NK-92 (cell line): Measurements from ENCODE around the gene SH3RF1.

Experiments
- DNase-seq: peaks from one replicate; lab custom pipeline; 2025; ENCODE audit not compliant: unreplicated experiment; lab: John Stamatoyannopoulos, UW

The SH3RF1 gene

GRCh38 chr4:169167957-169168858 is 102.5 kb downstream of the SH3RF1 start:
- no peak for DNase-seq

- no peak for DNase-seq
Measured at GRCh38 chr4:169164669-169165415, 105.9 kb downstream of the SH3RF1 start.

DNA sequence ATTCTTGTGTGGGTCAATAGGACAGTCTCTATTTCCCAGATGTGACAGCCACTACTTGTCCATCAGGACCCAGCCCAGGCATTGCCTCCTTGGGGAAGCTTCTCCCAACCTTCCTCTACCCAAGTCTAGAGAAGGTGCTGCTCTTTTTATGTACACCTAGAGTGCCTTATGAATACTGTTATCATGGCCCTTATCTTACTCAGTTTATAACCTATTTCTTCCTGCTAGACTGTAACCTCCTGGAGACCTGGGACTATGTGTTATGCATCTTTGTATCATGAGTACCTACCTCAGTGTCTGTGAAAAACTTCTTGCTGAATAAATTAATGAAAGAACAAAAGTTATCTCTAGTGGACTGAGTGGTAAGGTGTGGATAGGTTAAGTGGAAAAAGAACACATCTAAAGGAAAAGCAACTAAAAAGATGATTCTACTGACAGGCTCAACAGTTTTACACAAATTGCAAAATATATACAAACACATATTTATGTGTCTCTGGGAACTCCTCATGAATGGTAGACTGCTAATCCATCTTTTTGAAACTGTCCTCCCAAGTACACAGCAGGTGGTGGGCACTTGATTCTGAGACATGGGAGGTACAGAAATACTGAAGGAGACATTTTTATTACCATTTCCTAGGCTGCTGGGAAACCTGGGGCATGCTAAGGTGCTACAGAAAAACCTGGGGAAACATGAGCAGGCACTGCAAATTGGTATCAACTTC is 106.6 kb downstream of the SH3RF1 start:
- DNase-seq, result no peak

DNA sequence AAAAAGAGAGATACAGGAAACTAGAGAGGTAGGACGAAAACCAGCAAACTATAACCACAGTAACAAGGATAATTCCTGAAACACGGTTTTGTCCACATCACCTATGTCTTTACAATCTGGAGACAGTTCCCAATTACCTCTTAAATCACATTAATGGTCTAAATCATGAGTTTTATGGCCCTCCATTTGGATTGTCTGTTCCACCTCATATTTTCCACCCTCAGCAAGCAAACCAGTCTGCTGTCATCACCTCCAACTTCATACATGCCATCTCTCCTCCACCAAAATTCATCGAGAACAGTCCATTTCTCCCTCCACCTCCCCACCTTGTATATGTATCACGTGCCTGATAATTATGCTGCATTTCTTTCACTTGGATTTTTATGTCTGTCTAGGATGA is 107.3 kb downstream of the SH3RF1 start:
- DNase-seq, result no peak

GRCh38 chr4:169160825-169161224 is 109.9 kb downstream of the SH3RF1 start:
- DNase-seq, result no peak

GRCh38 chr4:169159624-169160171 is 111.1 kb downstream of the SH3RF1 start:
- DNase-seq, result no peak

- DNase-seq, result no peak
Measured at GRCh38 chr4:169158861-169159260, 111.9 kb downstream of the SH3RF1 start.

DNA sequence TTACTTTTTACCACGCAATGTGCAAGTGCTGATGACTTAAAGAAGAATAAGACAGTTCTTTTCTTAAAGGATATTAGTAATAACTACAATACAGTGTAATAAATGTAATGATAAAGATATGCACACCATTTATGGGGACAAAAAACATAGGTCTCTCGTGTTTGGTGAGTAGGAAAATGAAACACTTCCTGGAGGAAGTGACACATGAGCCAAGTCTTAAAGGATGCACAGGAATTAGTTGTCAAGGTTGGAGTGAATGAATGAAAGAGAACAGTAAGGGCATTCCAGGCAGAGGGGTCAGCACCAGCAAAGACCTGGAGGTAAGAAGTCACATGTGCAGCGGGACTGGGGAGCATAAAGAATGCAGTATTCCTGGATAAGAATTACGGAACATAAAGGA is 112.7 kb downstream of the SH3RF1 start:
- no peak for DNase-seq

DNA sequence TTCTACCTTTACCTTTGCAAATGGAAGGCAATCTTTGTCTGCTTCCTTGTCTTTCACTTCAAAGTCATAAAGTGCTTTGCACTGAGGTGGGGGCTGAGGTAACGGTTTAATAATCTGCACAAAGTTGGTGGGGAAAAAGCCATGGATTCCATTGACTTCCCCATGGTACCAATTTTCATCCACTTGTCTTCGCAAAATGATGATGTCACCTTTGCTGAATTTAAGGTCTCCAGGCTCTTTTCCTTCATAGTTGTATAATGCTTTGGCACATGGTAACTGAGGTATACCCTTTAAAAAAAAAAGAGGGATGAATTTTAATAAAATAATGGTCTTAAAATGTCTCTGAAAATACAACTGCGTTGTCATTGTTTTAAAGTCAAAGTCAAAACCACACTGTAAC is 114.4 kb downstream of the SH3RF1 start:
- no peak for DNase-seq

DNA sequence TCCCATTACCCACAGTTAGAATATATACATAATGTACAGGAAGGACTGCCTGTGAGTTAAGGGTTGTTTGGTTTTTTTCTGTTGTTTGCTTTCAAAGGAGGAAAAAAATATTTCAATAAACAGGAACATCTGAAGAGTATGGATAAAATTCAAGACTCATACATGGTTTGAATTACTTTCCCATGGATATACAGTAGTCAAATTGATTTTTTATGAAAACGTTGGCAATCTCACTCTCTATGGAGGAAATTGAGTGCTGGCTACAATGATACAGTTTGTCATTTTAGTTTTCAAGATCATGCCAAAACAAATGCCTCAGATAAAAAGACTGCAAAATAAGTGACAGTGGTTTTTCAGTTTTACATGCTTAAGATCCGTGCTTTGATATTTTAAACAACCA is 116.6 kb downstream of the SH3RF1 start:
- no peak for DNase-seq

DNA sequence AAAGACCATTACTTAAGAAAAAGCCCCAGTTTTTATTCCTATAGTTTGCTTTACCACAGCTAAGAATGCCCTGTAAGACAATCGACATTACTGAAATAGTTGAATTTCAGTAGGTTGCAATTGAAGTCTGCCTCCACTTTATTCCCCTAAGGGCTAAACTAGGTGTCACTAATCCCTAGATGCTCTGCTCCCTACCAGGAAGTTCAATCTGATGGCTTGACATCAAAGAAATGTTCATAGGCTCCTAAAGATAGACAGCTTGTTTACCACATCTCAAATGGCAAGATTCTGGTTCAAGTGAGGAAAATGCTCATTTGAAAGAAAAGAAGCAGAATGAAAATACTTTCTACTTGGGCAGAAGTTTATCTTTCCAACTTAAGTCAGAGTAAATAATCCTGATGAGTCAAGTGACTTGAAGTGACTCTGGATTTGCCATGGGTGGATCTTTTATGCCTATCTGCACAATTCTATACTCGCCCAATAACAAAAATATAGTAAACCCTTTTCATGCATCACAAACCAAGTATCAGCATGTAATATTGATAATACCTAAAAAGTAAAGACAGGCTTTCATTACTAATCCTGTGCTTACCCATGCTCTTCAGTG is 117.2 kb downstream of the SH3RF1 start:
- DNase-seq, result no peak

DNA sequence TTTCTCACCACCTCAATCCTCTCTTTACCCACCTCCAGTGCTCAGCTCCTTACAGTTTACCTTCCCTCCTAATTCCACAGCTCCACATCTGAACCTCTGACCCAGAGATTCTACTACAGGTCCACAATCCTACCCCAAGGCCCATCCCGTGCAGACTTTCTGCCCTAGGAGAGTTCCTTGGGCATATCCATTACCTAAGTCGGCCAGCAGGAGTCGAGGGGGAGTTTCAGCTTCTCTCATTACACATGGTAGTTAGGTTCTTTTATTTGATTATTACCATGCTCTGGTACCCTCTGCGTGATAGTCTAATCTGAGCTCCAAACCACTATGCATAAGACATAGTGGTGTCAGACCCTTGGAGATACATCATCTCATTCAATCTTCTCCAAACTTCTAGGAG is 117.9 kb downstream of the SH3RF1 start:
- no peak for DNase-seq

DNA sequence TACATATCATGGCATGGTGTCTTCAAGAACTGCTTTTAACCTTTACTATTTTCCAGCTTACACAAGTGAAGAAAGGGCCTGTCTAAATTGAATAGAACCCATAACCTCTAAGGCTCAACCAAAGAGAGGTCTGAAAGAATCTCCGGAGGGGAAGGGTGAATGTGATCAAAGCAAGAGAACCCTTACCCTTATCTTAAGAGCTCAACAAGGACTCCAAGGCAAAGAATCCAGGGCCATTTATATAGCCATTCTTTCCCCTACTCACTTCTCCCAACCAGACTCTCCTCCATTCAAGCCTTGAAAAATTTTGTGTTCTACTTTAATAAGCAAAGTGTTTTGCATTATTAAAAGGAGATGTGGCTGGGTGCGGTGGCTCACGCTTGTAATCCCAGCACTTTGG is 118.7 kb downstream of the SH3RF1 start:
- DNase-seq, result no peak

DNA sequence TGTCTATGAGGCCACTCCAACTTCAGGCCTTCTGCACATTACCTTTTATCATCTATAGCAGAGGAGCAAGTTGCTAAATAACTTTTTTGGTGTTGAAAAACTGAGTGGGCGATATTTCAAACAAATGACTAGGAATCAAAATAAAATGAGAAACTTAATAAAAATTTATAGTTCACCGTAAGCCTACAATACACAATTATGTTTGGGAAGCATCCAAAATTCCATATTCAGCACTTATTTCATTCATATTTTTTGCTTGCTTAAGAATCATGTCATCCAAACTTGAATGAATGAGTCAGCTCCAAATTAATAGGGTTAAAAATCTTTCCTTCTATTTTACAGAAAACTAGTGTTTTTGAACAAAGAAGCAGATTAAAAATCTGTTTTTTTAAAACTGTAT is 119.1 kb downstream of the SH3RF1 start:
- no peak for DNase-seq

DNA sequence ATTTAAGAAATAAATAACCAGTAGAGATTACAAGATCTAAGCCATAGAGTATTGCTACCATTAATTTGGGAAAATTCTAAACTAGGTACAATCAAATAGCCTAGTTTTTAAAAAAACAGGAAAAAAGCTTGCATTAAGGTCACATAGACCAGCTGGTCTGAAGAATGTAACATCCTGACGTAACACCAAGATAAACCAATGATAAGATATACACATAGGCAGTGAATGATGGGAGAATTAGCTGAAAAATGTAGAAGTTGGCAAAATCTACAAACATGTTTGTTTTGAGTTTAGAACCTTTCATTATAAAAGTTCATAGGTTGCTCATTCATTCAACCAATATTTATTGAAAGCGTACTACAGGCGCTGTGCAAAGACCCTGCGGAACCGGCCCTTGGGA is 120.0 kb downstream of the SH3RF1 start:
- DNase-seq, result no peak

DNA sequence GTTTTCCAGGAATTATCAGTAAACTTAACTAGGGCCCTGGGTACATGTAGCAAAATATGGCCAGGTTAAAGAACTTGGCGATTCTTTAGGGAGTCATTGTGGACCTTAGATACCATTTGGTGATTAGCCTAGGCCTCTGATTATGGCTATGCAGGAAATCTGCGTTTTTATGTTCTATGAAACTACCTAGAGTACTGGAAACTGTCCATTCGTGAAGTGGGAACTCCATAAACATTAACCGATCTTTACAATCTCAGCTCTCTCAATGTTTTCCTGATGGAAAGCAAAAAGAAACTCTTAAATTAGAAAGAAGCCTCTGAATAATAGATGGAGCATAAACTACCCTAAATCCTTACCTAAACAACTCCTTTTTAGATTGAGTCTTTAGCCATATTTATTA is 121.9 kb downstream of the SH3RF1 start:
- DNase-seq, result no peak

DNA sequence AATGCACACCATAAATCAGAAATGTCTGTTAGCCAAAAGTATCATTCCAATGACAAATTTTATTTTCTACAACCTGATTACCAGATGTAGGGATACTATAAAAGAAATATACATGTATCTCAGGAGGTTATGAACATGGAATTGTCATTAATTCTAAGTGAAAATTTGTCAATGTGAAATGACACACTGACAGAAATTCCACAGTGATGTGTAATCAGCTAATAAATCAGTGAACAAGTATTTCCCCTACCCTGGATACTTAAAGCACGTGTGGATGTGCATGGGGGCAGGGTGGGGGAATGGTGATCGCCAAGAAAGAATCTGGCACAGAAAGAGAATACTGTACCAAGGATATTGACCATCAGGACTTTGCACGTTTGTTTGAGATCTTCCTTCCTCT is 123.6 kb downstream of the SH3RF1 start:
- no peak for DNase-seq

DNA sequence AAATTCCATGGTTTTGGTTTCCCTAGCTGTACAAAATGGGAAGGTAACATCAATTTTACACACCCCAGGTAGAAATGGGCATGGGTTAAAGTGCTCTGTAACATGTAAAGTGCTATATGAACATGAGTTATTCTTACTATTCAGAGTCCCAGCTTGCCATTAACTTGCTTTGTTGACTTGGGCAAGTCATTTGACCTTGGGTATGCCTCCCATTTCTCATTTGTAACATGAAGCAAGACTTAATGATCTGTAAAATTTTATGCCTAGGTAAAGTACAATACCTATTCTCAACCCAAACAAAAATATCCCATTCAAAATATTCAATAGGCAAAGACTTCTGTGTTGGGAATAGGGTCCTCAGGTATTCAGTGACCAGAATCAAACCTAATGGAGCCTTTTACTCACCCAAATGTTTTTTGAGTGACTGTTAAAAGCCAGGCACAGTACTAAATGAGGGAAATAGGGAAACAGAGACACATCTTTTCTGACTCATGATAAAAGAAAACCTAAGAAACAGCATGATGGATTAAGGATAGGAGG is 126.6 kb downstream of the SH3RF1 start:
- DNase-seq, result no peak

GRCh38 chr4:169143335-169143734 is 127.4 kb downstream of the SH3RF1 start:
- no peak for DNase-seq

GRCh38 chr4:169142906-169143305 is 127.8 kb downstream of the SH3RF1 start:
- DNase-seq, result no peak

- no peak for DNase-seq
Measured at GRCh38 chr4:169142391-169142790, 128.4 kb downstream of the SH3RF1 start.
